ENCODE measurements around the gene ZNF32. TPM values are rescaled to one million over a fixed set of nuclear protein-coding genes. Genes with fewer than 3 reads are reported as not detected.

ZNF32 gene
- total RNA-seq, 1 experiment from 2014 or later: 16.7 TPM

GRCh38 chr10:43688348-43688892 is 39.7 kb upstream of the ZNF32 start:
- TF ChIP-seq, protein P1, sequence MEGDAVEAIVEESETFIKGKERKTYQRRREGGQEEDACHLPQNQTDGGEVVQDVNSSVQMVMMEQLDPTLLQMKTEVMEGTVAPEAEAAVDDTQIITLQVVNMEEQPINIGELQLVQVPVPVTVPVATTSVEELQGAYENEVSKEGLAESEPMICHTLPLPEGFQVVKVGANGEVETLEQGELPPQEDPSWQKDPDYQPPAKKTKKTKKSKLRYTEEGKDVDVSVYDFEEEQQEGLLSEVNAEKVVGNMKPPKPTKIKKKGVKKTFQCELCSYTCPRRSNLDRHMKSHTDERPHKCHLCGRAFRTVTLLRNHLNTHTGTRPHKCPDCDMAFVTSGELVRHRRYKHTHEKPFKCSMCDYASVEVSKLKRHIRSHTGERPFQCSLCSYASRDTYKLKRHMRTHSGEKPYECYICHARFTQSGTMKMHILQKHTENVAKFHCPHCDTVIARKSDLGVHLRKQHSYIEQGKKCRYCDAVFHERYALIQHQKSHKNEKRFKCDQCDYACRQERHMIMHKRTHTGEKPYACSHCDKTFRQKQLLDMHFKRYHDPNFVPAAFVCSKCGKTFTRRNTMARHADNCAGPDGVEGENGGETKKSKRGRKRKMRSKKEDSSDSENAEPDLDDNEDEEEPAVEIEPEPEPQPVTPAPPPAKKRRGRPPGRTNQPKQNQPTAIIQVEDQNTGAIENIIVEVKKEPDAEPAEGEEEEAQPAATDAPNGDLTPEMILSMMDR (conservative IDR thresholded peaks at IDR 0.05; ENCODE audit: low read depth, low read length): no peak
- TF ChIP-seq EZH2 (IDR thresholded peaks at IDR 0.05; ENCODE audit: low read length, unreplicated experiment) (no peak), EZH2phosphoT487 (IDR thresholded peaks at IDR 0.05; ENCODE audit: borderline replicate concordance, low read length) (no peak)
- Histone ChIP-seq H3K4me1 (ENCODE audit: insufficient read depth, low read length) (0 out of 2 replicates have a peak, but pooled peaks cover 8% of the 10 kb centered on the region), H4K20me1 (ENCODE audit: low read length) (no peaks in the 10 kb centered on the region), H3F3A (ENCODE audit: low read length, unreplicated experiment) (no peaks in the 10 kb centered on the region), H3K27me3 (ENCODE audit: low read length) (peaks cover 16% of the 10 kb centered on the region), H3K9ac (ENCODE audit: low read length) (no peak overlapping the region), H3K4me3 (ENCODE audit: low read length) (no peak overlapping the region), H2AFZ (ENCODE audit: low read length) (no peak overlapping the region), H3K27ac (ENCODE audit: low read length) (no peak overlapping the region), H3K4me2 (ENCODE audit: low read length) (0 out of 2 replicates have a peak overlapping the region, but pooled peaks have one; percentile 10), H3K9me2 (replicated peaks; ENCODE audit: low read length) (no peaks in the 10 kb centered on the region), H3K36me3 (ENCODE audit: low read depth, low read length) (no peaks in the 10 kb centered on the region), H3K79me2 (ENCODE audit: low read length) (no peaks in the 10 kb centered on the region), H3K9me3 (ENCODE audit: low read length) (0 out of 2 replicates have a peak, but pooled peaks cover 3% of the 10 kb centered on the region)
- intact Hi-C loops (cut with micrococcal nuclease): no loop called here
- ATAC-seq (peak; percentile 77), DNase-seq (peak; percentile 55)
- no TSS peak for BruUV-seq (replicated peaks)
- ChIA-PET POLR2A (ENCODE audit: unreplicated experiment) (interaction anchor here (0.6 kb wide), 1 partner anchor 698 kb away, joined by 3 read pairs; no protein-coding TSS in a partner anchor), CTCF (no interaction called here)

- Histone ChIP-seq H3K4me3 (ENCODE audit: low read length) (no peak overlapping the region), H3K36me3 (ENCODE audit: low read depth, low read length) (no peaks in the 10 kb centered on the region), H3K9me2 (replicated peaks; ENCODE audit: low read length) (no peaks in the 10 kb centered on the region), H3K4me1 (ENCODE audit: insufficient read depth, low read length) (0 out of 2 replicates have a peak, but pooled peaks cover 8% of the 10 kb centered on the region), H3K4me2 (ENCODE audit: low read length) (no peak overlapping the region), H3K9ac (ENCODE audit: low read length) (no peak overlapping the region), H3K27me3 (ENCODE audit: low read length) (peaks cover 12% of the 10 kb centered on the region), H3K79me2 (ENCODE audit: low read length) (no peaks in the 10 kb centered on the region), H3F3A (ENCODE audit: low read length, unreplicated experiment) (no peaks in the 10 kb centered on the region), H3K9me3 (ENCODE audit: low read length) (0 out of 2 replicates have a peak, but pooled peaks cover 3% of the 10 kb centered on the region), H2AFZ (ENCODE audit: low read length) (no peak overlapping the region), H3K27ac (ENCODE audit: low read length) (no peak overlapping the region), H4K20me1 (ENCODE audit: low read length) (no peaks in the 10 kb centered on the region)
- BruUV-seq (replicated peaks): no TSS peak
- ChIA-PET POLR2A (ENCODE audit: unreplicated experiment) (no interaction called here), CTCF (no interaction called here)
- no peak for ATAC-seq
- no peak for DNase-seq
- TF ChIP-seq, protein P1 (conservative IDR thresholded peaks at IDR 0.05; ENCODE audit: low read depth, low read length): no peak
- TF ChIP-seq EZH2 (IDR thresholded peaks at IDR 0.05; ENCODE audit: low read length, unreplicated experiment): no peak
- TF ChIP-seq EZH2phosphoT487 (IDR thresholded peaks at IDR 0.05; ENCODE audit: borderline replicate concordance, low read length): no peak
- intact Hi-C loops (cut with micrococcal nuclease): no loop called here
Observed at GRCh38 chr10:43687373-43687772, 38.7 kb upstream of the ZNF32 start.

DNA sequence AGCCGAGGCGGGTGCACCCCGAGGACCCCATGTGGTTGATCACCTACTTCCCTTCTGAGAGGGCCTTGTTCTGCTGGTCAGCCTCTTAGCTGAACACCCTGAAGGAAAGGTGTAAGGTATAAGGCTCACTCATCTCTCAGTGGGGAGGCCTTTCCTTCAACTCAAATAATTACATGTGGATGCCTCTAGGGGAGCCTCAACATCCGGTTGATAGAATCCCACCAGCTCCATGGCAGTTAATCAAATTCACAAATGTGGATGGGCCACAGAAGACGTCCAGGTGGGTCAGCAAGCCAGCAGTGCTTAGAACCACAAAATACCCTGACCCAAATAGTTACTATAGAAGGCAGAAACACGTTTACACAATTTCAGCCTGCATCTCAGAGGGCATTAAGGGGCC is 37.7 kb upstream of the ZNF32 start:
- Histone ChIP-seq H3K4me2 (ENCODE audit: low read length) (no peak overlapping the region), H2AFZ (ENCODE audit: low read length) (no peak overlapping the region), H4K20me1 (ENCODE audit: low read length) (no peaks in the 10 kb centered on the region), H3K79me2 (ENCODE audit: low read length) (no peaks in the 10 kb centered on the region), H3F3A (ENCODE audit: low read length, unreplicated experiment) (no peaks in the 10 kb centered on the region), H3K4me3 (ENCODE audit: low read length) (no peak overlapping the region), H3K9me2 (replicated peaks; ENCODE audit: low read length) (no peaks in the 10 kb centered on the region), H3K36me3 (ENCODE audit: low read depth, low read length) (no peaks in the 10 kb centered on the region), H3K27me3 (ENCODE audit: low read length) (peaks cover 7% of the 10 kb centered on the region), H3K9ac (ENCODE audit: low read length) (no peak overlapping the region), H3K4me1 (ENCODE audit: insufficient read depth, low read length) (0 out of 2 replicates have a peak, but pooled peaks cover 8% of the 10 kb centered on the region), H3K9me3 (ENCODE audit: low read length) (0 out of 2 replicates have a peak, but pooled peaks cover 3% of the 10 kb centered on the region), H3K27ac (ENCODE audit: low read length) (no peak overlapping the region)
- ChIA-PET CTCF (no interaction called here), POLR2A (ENCODE audit: unreplicated experiment) (no interaction called here)
- no peak for DNase-seq
- no peak for TF ChIP-seq EZH2phosphoT487 (IDR thresholded peaks at IDR 0.05; ENCODE audit: borderline replicate concordance, low read length)
- no peak for TF ChIP-seq EZH2 (IDR thresholded peaks at IDR 0.05; ENCODE audit: low read length, unreplicated experiment)
- TF ChIP-seq, protein P1 (conservative IDR thresholded peaks at IDR 0.05; ENCODE audit: low read depth, low read length): no peak
- ATAC-seq: no peak
- intact Hi-C loops (cut with micrococcal nuclease): no loop called here
- BruUV-seq (replicated peaks): no TSS peak
